HepG2 (cell line): ENCODE measurements around the gene OSBPL1A. TPM values are rescaled to one million over a fixed set of nuclear protein-coding genes. Genes with fewer than 3 reads are reported as not detected.

ENCODE experiments used
- AHR ChIP-seq: IDR thresholded peaks from 2 replicates; pipeline ENCODE4 v1.6.1; 2018; ENCODE audit warnings: missing genetic modification reagents, missing compliant biosample characterization
- ERF ChIP-seq: IDR thresholded peaks from 2 replicates; pipeline ENCODE4 v1.6.1; 2018; ENCODE audit warnings: missing biosample characterization, missing genetic modification reagents
- EZH2 ChIP-seq: conservative IDR thresholded peaks from 2 replicates; pipeline ENCODE4 v1.6.1; 2012; ENCODE audit warnings: mild to moderate bottlenecking, low read depth, low read length, moderate library complexity
- JARID2 ChIP-seq: sonication (generic); formaldehyde crosslinking; IDR thresholded peaks from 2 replicates; pipeline ENCODE4 v1.8.1; 2023; ENCODE audit warnings: missing genetic modification reagents, inconsistent platforms; ENCODE audit not compliant: insufficient replicate concordance
- MAFK ChIP-seq, 2 experiments: IDR thresholded peaks in 1 of 2; conservative IDR thresholded peaks in 1 of 2; 2 replicates each; pipeline ENCODE4 v1.6.1; 2011; ENCODE audit warnings: improper control_type of control experiment in 2 of 2, low read length in 2 of 2
- MEF2D ChIP-seq: sonication (generic); formaldehyde crosslinking; IDR thresholded peaks from 2 replicates; pipeline ENCODE4 v1.5.1; 2020; ENCODE audit warnings: mild to moderate bottlenecking, missing genetic modification reagents
- PAX8 ChIP-seq: sonication (generic); formaldehyde crosslinking; IDR thresholded peaks from 2 replicates; pipeline ENCODE4 v1.8.0; 2022; ENCODE audit warnings: mild to moderate bottlenecking, missing genetic modification reagents, borderline replicate concordance
- PCBP2 ChIP-seq: fragments of 200-400 bp; formaldehyde crosslinking; optimal IDR thresholded peaks from 2 replicates; pipeline ENCODE3; 2018; ENCODE audit warnings: low read length, low read depth; ENCODE audit not compliant: poor library complexity, severe bottlenecking
- TBP ChIP-seq: sonication (generic); formaldehyde crosslinking; IDR thresholded peaks from 2 replicates; pipeline ENCODE4 v1.5.0; 2020; ENCODE audit warnings: missing genetic modification reagents
- ZFP90 ChIP-seq: sonication (generic); formaldehyde crosslinking; IDR thresholded peaks from 2 replicates; pipeline ENCODE4 v1.8.0; 2022; ENCODE audit warnings: missing genetic modification reagents, mild to moderate bottlenecking, inconsistent platforms, borderline replicate concordance
- ZFYVE20 ChIP-seq: sonication (generic); formaldehyde crosslinking; IDR thresholded peaks from 2 replicates; pipeline ENCODE4 v1.8.0; 2023; ENCODE audit warnings: low read depth, mild to moderate bottlenecking, moderate library complexity, missing genetic modification reagents, borderline replicate concordance
- ZNF101 ChIP-seq: sonication (generic); formaldehyde crosslinking; IDR thresholded peaks from 2 replicates; pipeline ENCODE4 v1.4.0; 2020; ENCODE audit warnings: mild to moderate bottlenecking, low read depth, missing genetic modification reagents, borderline replicate concordance
- ZNF234 ChIP-seq: sonication (generic); formaldehyde crosslinking; conservative IDR thresholded peaks from 2 replicates; pipeline ENCODE4 v1.5.1; 2020; ENCODE audit warnings: mild to moderate bottlenecking, missing genetic modification reagents
- ZNF501 ChIP-seq: sonication (generic); formaldehyde crosslinking; IDR thresholded peaks from 2 replicates; pipeline ENCODE4 v1.5.1; 2020; ENCODE audit warnings: mild to moderate bottlenecking, moderate library complexity, missing genetic modification reagents
- ZNF558 ChIP-seq: sonication (generic); formaldehyde crosslinking; IDR thresholded peaks from 2 replicates; pipeline ENCODE4 v1.9.0; 2022; ENCODE audit warnings: mild to moderate bottlenecking, missing genetic modification reagents, borderline replicate concordance
- ZNF850 ChIP-seq: sonication (generic); formaldehyde crosslinking; conservative IDR thresholded peaks from 2 replicates; pipeline ENCODE4 v1.9.0; 2021; ENCODE audit warnings: mild to moderate bottlenecking, missing genetic modification reagents
- ZSCAN29 ChIP-seq: sonication (generic); formaldehyde crosslinking; conservative IDR thresholded peaks from 2 replicates; pipeline ENCODE4 v1.4.0; 2020; ENCODE audit warnings: mild to moderate bottlenecking, missing genetic modification reagents
- polyA plus RNA-seq, 8 experiments: library from polyadenylated mRNA; depleted of rRNA in 3 of 8; stranded (reverse) in 7 of 8; unstranded in 1 of 8; fragments of >200 nt; fragmentation: Illumina TruSeq in 4 of 8; extraction: Trizol in 4 of 8; gene quantifications; 2 replicates each; pipeline versions ENCODE4 v1.2.1 to v1.2.3, GENCODE V29; 2011 to 2016; ENCODE audit warnings: low read depth in 4 of 8, missing spikeins in 1 of 8, mixed read lengths in 1 of 8; ENCODE audit not compliant: insufficient read depth in 1 of 8
- total RNA-seq, 5 experiments: library from RNA; depleted of rRNA; stranded (reverse); fragments of >200 nt; fragmentation: Illumina TruSeq; extraction: Trizol; gene quantifications; 2 replicates each; pipeline ENCODE4 v1.2.3, GENCODE V29; 2016; ENCODE audit warnings: low read depth in 1 of 5
- TF ChIP-seq, protein P1 (sequence below): sonication (generic); formaldehyde crosslinking; IDR thresholded peaks from one replicate; pipeline ENCODE4 v1.5.1; 2020; ENCODE audit warnings: mild to moderate bottlenecking, missing genetic modification reagents; ENCODE audit errors: not compliant biosample characterization
- TF ChIP-seq, protein P2 (sequence below): sonication (generic); formaldehyde crosslinking; IDR thresholded peaks from 2 replicates; pipeline ENCODE4 v1.5.0; 2020; ENCODE audit warnings: mild to moderate bottlenecking, missing genetic modification reagents

OSBPL1A gene
- total and polyA plus RNA-seq, 2 of the 13 experiments (the other 11 are each of a cell fraction or from before 2014, with no cell fraction given), result 0.02 TPM; not detected in 1

DNA sequence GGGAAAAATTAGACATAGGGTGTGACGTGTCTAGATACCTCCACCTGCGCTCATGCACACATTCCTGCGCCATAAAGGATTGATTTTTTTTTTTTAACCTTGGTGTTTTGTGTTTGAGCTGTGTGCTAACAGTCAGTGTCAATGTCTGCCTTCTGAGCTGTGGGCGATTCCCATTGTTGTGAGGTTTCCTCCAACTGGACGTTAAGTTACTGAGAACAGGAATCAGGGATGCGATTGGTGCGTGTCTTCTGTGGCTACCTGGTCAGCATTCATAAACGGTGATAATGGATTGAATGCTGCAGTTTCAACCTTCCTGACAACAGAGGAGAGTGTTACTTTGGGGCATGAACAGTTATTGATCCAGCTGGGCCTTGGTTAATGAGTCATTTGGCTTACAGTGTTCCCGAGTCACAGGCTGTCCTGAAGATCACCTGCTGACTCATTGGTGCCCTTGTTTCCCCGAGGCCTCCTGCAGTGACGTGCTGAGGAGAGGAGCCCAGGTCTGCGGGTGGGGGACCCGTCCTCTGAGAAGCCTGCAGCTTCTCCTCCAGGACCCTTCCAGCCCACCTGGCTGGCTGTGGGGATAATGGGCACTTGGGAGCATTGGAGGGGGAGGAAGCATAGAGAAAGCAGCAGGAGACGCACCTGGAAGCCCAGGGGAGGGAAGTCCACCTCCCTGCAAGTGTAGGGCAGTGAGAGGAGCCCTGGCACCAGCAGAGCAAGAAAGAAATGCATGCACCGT is 284.6 kb downstream of the OSBPL1A start (continued):
- TF ChIP-seq MAFK (conservative IDR thresholded peaks at IDR 0.05 in 1 of 2, IDR thresholded peaks at IDR 0.05 in 1 of 2; ENCODE audit: low read length in 2 of 2), result peak; percentile 37 to 68; a peak in 3 of 4 replicates
- TF ChIP-seq ZFYVE20, result no peak
- no peak for TF ChIP-seq ZFP90
- TF ChIP-seq AHR (CRISPR knock-in tag), result no peak
- no peak for TF ChIP-seq ZNF850
- no peak for TF ChIP-seq JARID2 (CRISPR knock-in tag)
- TF ChIP-seq PAX8 (CRISPR knock-in tag), result no peak
- TF ChIP-seq EZH2, result no peak
- TF ChIP-seq PCBP2, result no peak
- peak; percentile 78; the same call in 1 of the 2 replicates for TF ChIP-seq MEF2D
- no peak for TF ChIP-seq ZNF558 (CRISPR knock-in tag)
- TF ChIP-seq, protein P1, sequence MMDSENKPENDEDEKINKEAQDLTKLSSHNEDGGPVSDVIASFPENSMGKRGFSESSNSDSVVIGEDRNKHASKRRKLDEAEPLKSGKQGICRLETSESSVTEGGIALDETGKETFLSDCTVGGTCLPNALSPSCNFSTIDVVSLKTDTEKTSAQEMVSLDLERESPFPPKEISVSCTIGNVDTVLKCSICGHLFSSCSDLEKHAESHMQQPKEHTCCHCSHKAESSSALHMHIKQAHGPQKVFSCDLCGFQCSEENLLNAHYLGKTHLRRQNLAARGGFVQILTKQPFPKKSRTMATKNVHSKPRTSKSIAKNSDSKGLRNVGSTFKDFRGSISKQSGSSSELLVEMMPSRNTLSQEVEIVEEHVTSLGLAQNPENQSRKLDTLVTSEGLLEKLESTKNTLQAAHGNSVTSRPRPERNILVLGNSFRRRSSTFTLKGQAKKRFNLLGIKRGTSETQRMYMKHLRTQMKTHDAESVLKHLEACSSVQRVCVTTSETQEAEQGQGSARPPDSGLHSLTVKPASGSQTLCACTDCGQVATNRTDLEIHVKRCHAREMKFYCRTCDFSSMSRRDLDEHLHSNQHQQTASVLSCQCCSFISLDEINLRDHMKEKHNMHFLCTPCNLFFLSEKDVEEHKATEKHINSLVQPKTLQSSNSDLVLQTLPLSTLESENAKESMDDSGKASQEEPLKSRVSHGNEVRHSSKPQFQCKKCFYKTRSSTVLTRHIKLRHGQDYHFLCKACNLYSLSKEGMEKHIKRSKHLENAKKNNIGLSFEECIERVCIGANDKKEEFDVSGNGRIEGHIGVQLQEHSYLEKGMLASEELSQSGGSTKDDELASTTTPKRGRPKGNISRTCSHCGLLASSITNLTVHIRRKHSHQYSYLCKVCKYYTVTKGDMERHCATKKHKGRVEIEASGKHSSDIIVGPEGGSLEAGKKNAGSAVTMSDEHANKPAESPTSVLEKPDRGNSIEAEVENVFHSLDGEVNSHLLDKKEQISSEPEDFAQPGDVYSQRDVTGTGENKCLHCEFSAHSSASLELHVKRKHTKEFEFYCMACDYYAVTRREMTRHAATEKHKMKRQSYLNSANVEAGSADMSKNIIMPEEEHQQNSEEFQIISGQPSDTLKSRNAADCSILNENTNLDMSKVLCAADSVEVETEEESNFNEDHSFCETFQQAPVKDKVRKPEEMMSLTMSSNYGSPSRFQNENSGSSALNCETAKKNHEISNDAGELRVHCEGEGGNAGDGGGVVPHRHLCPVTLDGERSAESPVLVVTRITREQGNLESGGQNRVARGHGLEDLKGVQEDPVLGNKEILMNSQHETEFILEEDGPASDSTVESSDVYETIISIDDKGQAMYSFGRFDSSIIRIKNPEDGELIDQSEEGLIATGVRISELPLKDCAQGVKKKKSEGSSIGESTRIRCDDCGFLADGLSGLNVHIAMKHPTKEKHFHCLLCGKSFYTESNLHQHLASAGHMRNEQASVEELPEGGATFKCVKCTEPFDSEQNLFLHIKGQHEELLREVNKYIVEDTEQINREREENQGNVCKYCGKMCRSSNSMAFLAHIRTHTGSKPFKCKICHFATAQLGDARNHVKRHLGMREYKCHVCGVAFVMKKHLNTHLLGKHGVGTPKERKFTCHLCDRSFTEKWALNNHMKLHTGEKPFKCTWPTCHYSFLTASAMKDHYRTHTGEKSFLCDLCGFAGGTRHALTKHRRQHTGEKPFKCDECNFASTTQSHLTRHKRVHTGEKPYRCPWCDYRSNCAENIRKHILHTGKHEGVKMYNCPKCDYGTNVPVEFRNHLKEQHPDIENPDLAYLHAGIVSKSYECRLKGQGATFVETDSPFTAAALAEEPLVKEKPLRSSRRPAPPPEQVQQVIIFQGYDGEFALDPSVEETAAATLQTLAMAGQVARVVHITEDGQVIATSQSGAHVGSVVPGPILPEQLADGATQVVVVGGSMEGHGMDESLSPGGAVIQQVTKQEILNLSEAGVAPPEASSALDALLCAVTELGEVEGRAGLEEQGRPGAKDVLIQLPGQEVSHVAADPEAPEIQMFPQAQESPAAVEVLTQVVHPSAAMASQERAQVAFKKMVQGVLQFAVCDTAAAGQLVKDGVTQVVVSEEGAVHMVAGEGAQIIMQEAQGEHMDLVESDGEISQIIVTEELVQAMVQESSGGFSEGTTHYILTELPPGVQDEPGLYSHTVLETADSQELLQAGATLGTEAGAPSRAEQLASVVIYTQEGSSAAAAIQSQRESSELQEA (CRISPR knock-in tag), result peak; percentile 27
- no peak for TF ChIP-seq TBP (CRISPR knock-in tag)
- TF ChIP-seq ZSCAN29 (CRISPR knock-in tag), result no peak
- peak; percentile 72 for TF ChIP-seq ZNF501
- TF ChIP-seq ERF (CRISPR knock-in tag), result peak; percentile 86; the same call in 1 of the 2 replicates
- TF ChIP-seq, protein P2, sequence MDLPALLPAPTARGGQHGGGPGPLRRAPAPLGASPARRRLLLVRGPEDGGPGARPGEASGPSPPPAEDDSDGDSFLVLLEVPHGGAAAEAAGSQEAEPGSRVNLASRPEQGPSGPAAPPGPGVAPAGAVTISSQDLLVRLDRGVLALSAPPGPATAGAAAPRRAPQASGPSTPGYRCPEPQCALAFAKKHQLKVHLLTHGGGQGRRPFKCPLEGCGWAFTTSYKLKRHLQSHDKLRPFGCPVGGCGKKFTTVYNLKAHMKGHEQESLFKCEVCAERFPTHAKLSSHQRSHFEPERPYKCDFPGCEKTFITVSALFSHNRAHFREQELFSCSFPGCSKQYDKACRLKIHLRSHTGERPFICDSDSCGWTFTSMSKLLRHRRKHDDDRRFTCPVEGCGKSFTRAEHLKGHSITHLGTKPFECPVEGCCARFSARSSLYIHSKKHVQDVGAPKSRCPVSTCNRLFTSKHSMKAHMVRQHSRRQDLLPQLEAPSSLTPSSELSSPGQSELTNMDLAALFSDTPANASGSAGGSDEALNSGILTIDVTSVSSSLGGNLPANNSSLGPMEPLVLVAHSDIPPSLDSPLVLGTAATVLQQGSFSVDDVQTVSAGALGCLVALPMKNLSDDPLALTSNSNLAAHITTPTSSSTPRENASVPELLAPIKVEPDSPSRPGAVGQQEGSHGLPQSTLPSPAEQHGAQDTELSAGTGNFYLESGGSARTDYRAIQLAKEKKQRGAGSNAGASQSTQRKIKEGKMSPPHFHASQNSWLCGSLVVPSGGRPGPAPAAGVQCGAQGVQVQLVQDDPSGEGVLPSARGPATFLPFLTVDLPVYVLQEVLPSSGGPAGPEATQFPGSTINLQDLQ (CRISPR knock-in tag), result peak; percentile 45; the same call in 1 of the 2 replicates
- TF ChIP-seq ZNF101, result no peak
- no peak for TF ChIP-seq ZNF234 (CRISPR knock-in tag)
